GM10266 (cell line): ENCODE measurements around the gene CATSPERZ.

ENCODE experiments used
- DNase-seq: peaks from one replicate; pipeline ENCODE4 v3.0.0; 2012; ENCODE audit errors: extremely low spot score
- CTCF ChIP-seq: IDR thresholded peaks from 2 replicates; pipeline ENCODE4 v1.5.1; 2012; ENCODE audit warnings: mild to moderate bottlenecking, low read depth; ENCODE audit not compliant: control insufficient read depth, insufficient read depth; ENCODE audit errors: missing control alignments

CATSPERZ gene

GRCh38 chr11:64264371-64264852 is 35.7 kb upstream of the CATSPERZ start:
- no peak for DNase-seq
- TF ChIP-seq CTCF, result no peak

- TF ChIP-seq CTCF, result no peak
- no peak for DNase-seq
These were observed 34.7 kb upstream of the CATSPERZ start for GRCh38 chr11:64265176-64266160.

DNA sequence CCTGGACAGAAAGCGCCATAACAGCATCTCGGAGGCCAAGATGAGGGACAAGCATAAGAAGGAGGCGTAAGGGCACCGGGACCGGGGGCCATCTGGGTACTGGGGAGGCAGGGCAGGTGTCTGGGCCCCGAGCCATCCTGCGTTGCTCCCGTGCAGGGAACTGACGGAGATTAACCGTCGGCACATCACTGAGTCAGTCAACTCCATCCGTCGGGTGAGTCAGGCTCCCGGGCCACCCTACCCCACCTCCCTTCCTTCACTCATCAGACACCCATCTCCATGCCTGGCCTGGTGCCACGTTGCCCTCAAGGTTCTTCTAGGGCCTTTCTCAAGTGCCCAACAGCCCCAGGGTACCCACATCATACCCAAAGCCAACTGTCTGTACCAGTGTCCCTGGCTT is 33.8 kb upstream of the CATSPERZ start:
- no peak for TF ChIP-seq CTCF
- no peak for DNase-seq

DNA sequence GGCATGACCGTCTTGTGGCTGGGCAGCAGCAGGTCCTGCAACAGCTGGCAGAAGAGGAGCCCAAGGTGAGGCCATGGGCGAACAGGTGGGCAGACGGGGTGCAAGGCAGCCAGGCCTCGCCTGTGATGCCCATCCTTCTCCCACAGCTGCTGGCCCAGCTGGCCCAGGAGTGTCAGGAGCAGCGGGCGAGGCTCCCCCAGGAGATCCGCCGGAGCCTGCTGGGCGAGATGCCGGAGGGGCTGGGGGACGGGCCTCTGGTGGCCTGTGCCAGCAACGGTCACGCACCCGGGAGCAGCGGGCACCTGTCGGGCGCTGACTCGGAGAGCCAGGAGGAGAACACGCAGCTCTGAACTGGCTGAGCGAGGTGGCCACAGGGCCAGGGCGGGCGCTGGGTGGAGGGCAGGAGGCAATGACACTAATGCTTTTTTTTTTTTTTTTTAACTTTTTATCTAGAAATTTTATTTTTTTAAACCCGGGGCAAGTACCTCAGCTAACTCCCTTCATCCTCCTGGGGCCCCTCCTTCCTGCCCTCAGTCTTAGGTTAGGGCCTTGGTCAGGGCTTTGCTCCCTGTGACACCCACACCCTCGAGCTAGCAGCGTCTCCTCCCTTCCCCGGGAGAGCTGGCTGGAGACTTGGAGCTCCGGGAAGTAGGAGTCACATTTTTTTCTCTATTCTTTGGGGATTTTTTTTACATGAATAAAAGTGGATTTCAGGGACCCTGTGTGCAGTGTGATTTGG is 32.8 kb upstream of the CATSPERZ start:
- TF ChIP-seq CTCF, result no peak
- no peak for DNase-seq

DNA sequence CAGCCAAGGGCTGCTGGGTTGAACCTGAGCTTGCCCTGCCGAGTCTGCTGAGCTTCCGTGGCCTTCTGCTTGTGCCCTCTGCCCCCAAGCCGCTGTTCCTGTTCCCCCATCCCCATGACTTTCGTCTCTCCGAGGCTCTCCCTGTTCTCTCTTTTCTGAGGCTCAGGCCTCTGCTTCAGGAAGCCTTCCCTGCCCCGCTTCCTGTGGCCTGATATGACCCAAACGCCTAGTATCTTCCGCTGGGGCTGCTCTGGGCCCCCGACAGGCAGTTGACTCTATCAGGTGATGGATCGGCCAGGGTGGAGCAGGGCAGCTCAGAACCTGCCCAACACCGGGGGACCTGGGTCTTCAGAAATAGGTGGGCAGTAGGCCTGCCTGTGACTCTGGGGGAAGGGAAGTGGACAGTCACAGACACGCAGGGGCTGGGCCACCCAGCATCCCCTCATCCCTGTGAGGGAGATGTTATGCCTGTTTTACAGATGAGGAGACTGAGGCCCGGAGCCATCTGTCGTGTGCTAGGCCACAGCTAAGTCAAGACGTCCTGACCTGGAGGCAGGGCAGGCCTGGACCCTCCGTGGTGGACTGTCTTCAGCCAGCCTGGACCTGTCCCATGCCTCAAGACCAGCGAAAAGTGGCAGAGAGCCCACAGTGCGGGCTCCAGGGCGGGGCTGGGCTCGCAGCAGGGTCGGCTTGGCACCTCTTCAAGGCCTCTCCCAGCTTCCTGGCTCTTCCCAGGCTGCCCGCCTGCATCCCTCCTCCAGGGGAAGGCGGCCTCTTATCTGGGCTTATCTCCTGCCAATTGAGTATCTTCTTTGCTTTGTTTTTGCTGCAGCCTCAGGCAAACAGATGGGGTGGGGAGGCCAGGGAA is 31.9 kb upstream of the CATSPERZ start:
- no peak for DNase-seq
- no peak for TF ChIP-seq CTCF

DNA sequence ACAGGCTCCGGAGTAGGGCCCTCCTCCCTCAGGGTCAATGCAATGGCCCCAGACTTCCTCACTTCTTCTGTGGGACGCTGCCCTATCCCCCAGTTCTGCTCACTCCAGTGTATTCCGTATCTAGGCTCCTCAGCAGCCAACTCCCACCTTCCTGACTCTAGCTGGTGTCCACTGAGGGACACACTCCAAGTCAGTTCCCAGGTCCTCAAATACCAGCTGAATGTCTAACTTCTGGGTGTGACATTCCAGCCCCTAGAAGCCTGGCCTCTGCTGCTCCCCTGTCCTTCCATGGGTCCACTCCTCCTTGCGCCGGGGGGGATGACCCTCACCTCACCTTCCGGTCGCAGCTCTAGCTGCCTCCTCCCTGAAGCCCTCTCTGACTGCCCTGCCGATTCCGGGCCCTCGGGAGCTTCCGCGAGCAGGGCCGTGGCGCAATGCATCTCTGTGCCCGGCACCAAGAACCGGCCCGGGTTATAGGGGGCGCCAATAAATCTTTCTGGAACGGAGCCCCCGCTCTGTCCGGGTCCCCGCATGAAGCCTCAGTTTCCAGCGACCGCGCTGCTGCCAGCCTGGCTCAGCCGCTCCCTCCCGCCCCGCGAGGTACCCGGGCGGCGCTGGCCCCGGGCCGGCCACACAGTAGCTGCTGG is 31.1 kb upstream of the CATSPERZ start:
- no peak for TF ChIP-seq CTCF
- peak; percentile 66 for DNase-seq
